Endothelial cell of umbilical vein (primary cell): Measurements from ENCODE around the gene ITSN1. TPM values are rescaled to one million over a fixed set of nuclear protein-coding genes. Genes with fewer than 3 reads are reported as not detected.
A peak's percentile ranks its signal among the peaks of the same experiment; 100 is the strongest.

ENCODE experiments used
- BruUV-seq: library from RNA; stranded (reverse); fragments of 400-500 nt; replicated peaks from 2 replicates; lab custom pipeline; 2021; lab: Mats Ljungman, UMichigan
- CTCF ChIA-PET: fragments of 300-600, 350-600 bp; sonication (Branson Sonifier 250); formaldehyde crosslinking; loops from one replicate; lab custom pipeline; 2021; ENCODE audit warnings: antibody characterized with exemption, inconsistent platforms; lab: Charles Lee
- POLR2A ChIA-PET: fragments of 300-600, 350-600 bp; sonication (Branson Sonifier 250); formaldehyde crosslinking; loops from one replicate; lab custom pipeline; 2021; ENCODE audit warnings: antibody characterized with exemption, inconsistent platforms; lab: Charles Lee
- DNase-seq: peaks from one replicate; pipeline ENCODE4 v3.0.0-alpha.2; 2011; ENCODE audit warnings: low read depth, low spot score
- FAIRE-seq: peaks from 2 replicates; lab custom pipeline; 2011; peaks lifted over from hg19 to GRCh38; lab: Jason Lieb, UNC
- H2AFZ ChIP-seq: 2 replicates; pipeline ENCODE4 v1.6.0; 2012; ENCODE audit warnings: low read depth, low read length, control low read depth, inconsistent platforms
- H3K27ac ChIP-seq: 2 replicates; pipeline ENCODE4 v1.5.1; 2011; ENCODE audit warnings: low read depth, mild to moderate bottlenecking, control low read depth, low read length, moderate library complexity; ENCODE audit not compliant: insufficient read depth
- H3K27me3 ChIP-seq, 2 experiments: 2 replicates each; pipeline versions ENCODE4 v1.6.0 to v1.6.1; 2011; ENCODE audit warnings: low read length in 2 of 2, mixed read lengths in 1 of 2; ENCODE audit not compliant: control insufficient read depth in 2 of 2, insufficient read depth in 2 of 2
- H3K36me3 ChIP-seq, 2 experiments: 2 replicates in 1 of 2; 3 replicates in 1 of 2; pipeline ENCODE4 v1.5.1; 2011; ENCODE audit warnings: low read length in 2 of 2, mild to moderate bottlenecking in 1 of 2, moderate library complexity in 1 of 2; ENCODE audit not compliant: control insufficient read depth in 2 of 2, insufficient read depth in 2 of 2; ENCODE audit errors: extremely low read depth in 1 of 2
- H3K4me1 ChIP-seq: 3 replicates; pipeline ENCODE4 v1.5.1; 2011; ENCODE audit warnings: mild to moderate bottlenecking, low read length; ENCODE audit not compliant: control insufficient read depth, insufficient read depth; ENCODE audit errors: extremely low read depth
- H3K4me2 ChIP-seq: 2 replicates; pipeline ENCODE4 v1.6.1; 2011; ENCODE audit warnings: low read length, control low read depth, mixed read lengths; ENCODE audit not compliant: insufficient read depth
- H3K4me3 ChIP-seq, 3 experiments: fragments of 200-600 bp in 1 of 3; sonication (generic), shearing (Covaris generic) in 1 of 3; replicated peaks in 1 of 3; 2 replicates each; pipeline ENCODE4 v1.5.1; 2011 to 2016; ENCODE audit warnings: control low read depth in 3 of 3, low read length in 3 of 3, mild to moderate bottlenecking in 2 of 3, inconsistent platforms in 1 of 3, low read depth in 1 of 3, moderate library complexity in 1 of 3; ENCODE audit not compliant: insufficient read depth in 1 of 3
- H3K79me2 ChIP-seq: 2 replicates; pipeline ENCODE4 v1.6.0; 2012; ENCODE audit warnings: low read length, inconsistent platforms; ENCODE audit not compliant: control insufficient read depth, insufficient read depth
- H3K9ac ChIP-seq: replicated peaks from 2 replicates; pipeline ENCODE3; 2011; ENCODE audit warnings: low read length, control low read depth; ENCODE audit not compliant: insufficient read depth; ENCODE audit errors: extremely low read depth
- H3K9me1 ChIP-seq: replicated peaks from 3 replicates; pipeline ENCODE4 v1.6.0; 2011; ENCODE audit warnings: mild to moderate bottlenecking, low read length; ENCODE audit not compliant: control insufficient read depth, insufficient read depth; ENCODE audit errors: extremely low read depth
- H3K9me3 ChIP-seq: replicated peaks from 2 replicates; pipeline ENCODE4 v1.5.1; 2012; ENCODE audit warnings: low read length, inconsistent platforms; ENCODE audit not compliant: control insufficient read depth, insufficient read depth
- H4K20me1 ChIP-seq: replicated peaks from 2 replicates; pipeline ENCODE3; 2011; ENCODE audit warnings: mild to moderate bottlenecking, low read length; ENCODE audit not compliant: control insufficient read depth, insufficient read depth; ENCODE audit errors: extremely low read depth
- CTCF ChIP-seq, 2 donors: IDR thresholded peaks; 1 replicate in 1 of 2; 2 replicates in 1 of 2; pipeline ENCODE4 v1.5.1; 2011; ENCODE audit warnings: low read length in 2 of 2, mild to moderate bottlenecking in 2 of 2, moderate library complexity in 2 of 2, control low read depth in 1 of 2, inconsistent platforms in 1 of 2, low read depth in 1 of 2; ENCODE audit not compliant: insufficient read depth in 1 of 2; ENCODE audit errors: extremely low read depth in 1 of 2
- EZH2 ChIP-seq: IDR thresholded peaks from 2 replicates; pipeline ENCODE4 v1.6.1; 2012; ENCODE audit warnings: borderline replicate concordance, low read depth, mild to moderate bottlenecking, moderate library complexity, low read length, inconsistent platforms; ENCODE audit not compliant: severe bottlenecking
- FOS ChIP-seq: IDR thresholded peaks from 2 replicates; pipeline ENCODE4 v1.6.1; 2011; ENCODE audit warnings: mild to moderate bottlenecking, low read length, moderate library complexity, borderline replicate concordance; ENCODE audit not compliant: insufficient read depth
- GATA2 ChIP-seq: IDR thresholded peaks from 2 replicates; pipeline ENCODE4 v1.7.0; 2011; ENCODE audit warnings: low read depth, mild to moderate bottlenecking, moderate library complexity, mixed read lengths, low read length; ENCODE audit not compliant: insufficient read length, insufficient read depth
- JUN ChIP-seq: IDR thresholded peaks from 2 replicates; pipeline ENCODE4 v1.6.1; 2011; ENCODE audit warnings: borderline replicate concordance, low read depth; ENCODE audit not compliant: insufficient read length, insufficient read depth
- MAX ChIP-seq: IDR thresholded peaks from 2 replicates; pipeline ENCODE4 v1.6.1; 2011; ENCODE audit not compliant: insufficient read depth, insufficient read length
- MYC ChIP-seq: IDR thresholded peaks from one replicate; pipeline ENCODE4 v1.6.1; 2011; ENCODE audit warnings: mild to moderate bottlenecking, low read depth, low read length
- POLR2A ChIP-seq: IDR thresholded peaks from 2 replicates; pipeline ENCODE4 v1.6.1; 2012; ENCODE audit warnings: low read depth, mild to moderate bottlenecking, control low read depth, low read length
- POLR2AphosphoS5 ChIP-seq: IDR thresholded peaks from 2 replicates; pipeline ENCODE4 v1.6.1; 2012; ENCODE audit warnings: low read depth, mild to moderate bottlenecking, control low read depth, low read length, moderate library complexity; ENCODE audit not compliant: insufficient read depth
- dilution Hi-C: fragments of 300-500 bp; cut with MboI; formaldehyde crosslinking; loops from one replicate; pipeline ENCODE4 v1.15.0; 2019; ENCODE audit warnings: low sequenced_read_pairs; ENCODE audit not compliant: extremely low pct_ligation_motif_present
- intact Hi-C: fragments of 100-400 bp; cut with micrococcal nuclease; formaldehyde crosslinking; loops from one replicate; pipeline ENCODE4 v1.10.0; 2022
- polyA plus RNA-seq, 4 experiments: library from polyadenylated mRNA; depleted of rRNA in 3 of 4; stranded (reverse) in 3 of 4; unstranded in 1 of 4; fragments of >200 nt; gene quantifications; 2 replicates each; pipeline versions ENCODE4 v1.2.1 to v1.2.3, GENCODE V29; 2011 to 2012; ENCODE audit warnings: missing spikeins in 1 of 4
- total RNA-seq: library from RNA; stranded (reverse); gene quantifications from 2 replicates; pipeline ENCODE4 v1.2.3, GENCODE V29; 2021

ITSN1 gene
- total and polyA plus RNA-seq, 2 donors (not counting 3 experiments of a cell fraction or from before 2014, with no cell fraction given), result 72.2 to 86.8 TPM

DNA sequence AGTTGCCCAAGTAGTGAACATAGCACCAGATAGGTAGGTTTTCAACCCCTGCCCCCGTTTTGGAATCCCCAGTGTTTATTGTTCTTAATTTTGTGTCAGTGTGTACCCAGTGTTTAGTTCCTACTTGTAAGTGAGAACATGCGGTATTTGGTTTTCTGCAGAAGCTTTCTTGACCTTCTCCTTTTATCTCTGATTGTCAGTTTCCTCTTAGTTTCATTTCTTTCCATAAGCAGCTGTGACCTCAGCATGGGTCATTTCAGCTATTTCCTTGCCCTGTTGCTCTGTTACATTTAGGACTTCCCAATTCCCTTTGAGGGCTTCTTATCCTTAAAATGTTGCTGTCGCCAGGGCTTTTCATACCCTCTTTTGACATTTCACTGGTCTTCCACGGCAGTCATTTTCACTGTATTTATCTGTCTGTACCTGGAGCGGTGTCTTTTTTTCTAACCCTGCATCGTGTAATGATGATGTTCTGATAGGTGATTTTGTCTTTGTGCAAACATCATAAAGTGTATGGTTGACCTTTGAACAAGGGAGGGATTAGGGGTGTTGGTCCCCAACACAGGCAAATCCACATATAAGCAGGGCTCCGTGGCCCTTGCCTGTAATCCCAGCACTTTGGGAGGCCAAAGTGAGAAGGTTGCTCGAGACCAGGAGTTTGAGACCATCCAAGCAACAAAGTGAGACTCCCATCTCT, 15.0 kb downstream of the ITSN1 start:
- Histone ChIP-seq H3K79me2 (peaks cover 76% of the 10 kb centered on the region), H3K27ac (peak overlapping the region; percentile 81), H3K4me3 (no peak overlapping the region), H3K9me3 (no peaks in the 10 kb centered on the region), H3K4me1 (peaks cover 57% of the 10 kb centered on the region), H3K36me3 (no peaks in the 10 kb centered on the region), H3K9me1 (no peaks in the 10 kb centered on the region), H4K20me1 (no peaks in the 10 kb centered on the region), H3K4me2 (peak overlapping the region; percentile 89), H3K9ac (peak overlapping the region; percentile 51), H3K27me3 (no peaks in the 10 kb centered on the region), H2AFZ (no peak overlapping the region)
- CTCF ChIA-PET, result interaction anchor here (1.0 to 1.1 kb wide), 3 partner anchors 12 to 106 kb away, joined by 3 to 4 read pairs (median 3); no protein-coding TSS in a partner anchor
- BruUV-seq, result no TSS peak
- TF ChIP-seq GATA2 (peak; percentile 94), MAX (no peak), POLR2AphosphoS5 (peak; percentile 83), MYC (no peak), JUN (peak; percentile 76), FOS (peak; percentile 59), CTCF (IDR thresholded peaks at IDR 0.05; ENCODE audit: extremely low read depth in 1 of 2, insufficient read depth in 1 of 2, low read depth in 1 of 2, low read length in 2 of 2) (no peak), POLR2A (peak; percentile 70), EZH2 (no peak)
- peak; percentile 91 for DNase-seq
- dilution Hi-C loops, result no loop called here
- POLR2A ChIA-PET, result no interaction called here
- intact Hi-C loops, result loop anchor here (1.0 to 5.0 kb wide), 4 partner anchors 14 to 112 kb away; no protein-coding TSS in a partner anchor
- FAIRE-seq, result peak; percentile 83
